Osteoblast (primary cell): ENCODE data around the gene C1R. TPM values are rescaled to one million over a fixed set of nuclear protein-coding genes. Genes with fewer than 3 reads are reported as not detected.

Source experiments
- DNase-seq: peaks from one replicate; pipeline ENCODE4 v3.0.0; 2011; ENCODE audit warnings: low spot score, mixed read lengths; ENCODE audit not compliant: insufficient read length; ENCODE audit errors: missing footprints
- H2AFZ ChIP-seq: 2 replicates; pipeline ENCODE4 v1.6.0; 2011; ENCODE audit warnings: mild to moderate bottlenecking, low read length
- H3K27ac ChIP-seq: 2 replicates; pipeline ENCODE4 v1.5.1; 2011; ENCODE audit warnings: mild to moderate bottlenecking, low read depth, low read length, moderate library complexity
- H3K27me3 ChIP-seq: 2 replicates; pipeline ENCODE4 v1.6.0; 2012; ENCODE audit warnings: mild to moderate bottlenecking, control low read depth, inconsistent platforms, low read length, moderate library complexity; ENCODE audit not compliant: insufficient read depth
- H3K36me3 ChIP-seq: 2 replicates; pipeline ENCODE4 v1.5.1; 2011; ENCODE audit warnings: mild to moderate bottlenecking, low read length, control low read depth, moderate library complexity; ENCODE audit not compliant: insufficient read depth
- H3K4me1 ChIP-seq: 2 replicates; pipeline ENCODE4 v1.5.1; 2011; ENCODE audit warnings: mild to moderate bottlenecking, low read length, control low read depth, moderate library complexity; ENCODE audit not compliant: insufficient read depth
- H3K4me2 ChIP-seq: 2 replicates; pipeline ENCODE4 v1.6.0; 2011; ENCODE audit warnings: mild to moderate bottlenecking, low read length; ENCODE audit not compliant: insufficient read depth
- H3K4me3 ChIP-seq: fragments of 200-600 bp; sonication (generic); 3 replicates; pipeline ENCODE4 v1.5.1; 2012; ENCODE audit warnings: mild to moderate bottlenecking, low read length, inconsistent platforms; ENCODE audit not compliant: insufficient read depth
- H3K79me2 ChIP-seq: 2 replicates; pipeline ENCODE4 v1.6.0; 2012; ENCODE audit warnings: mild to moderate bottlenecking, low read length, control low read depth, inconsistent platforms; ENCODE audit not compliant: insufficient read depth
- H3K9me3 ChIP-seq: 2 replicates; pipeline ENCODE4 v1.5.1; 2011; ENCODE audit warnings: low read depth, low read length, control low read depth
- H4K20me1 ChIP-seq: 2 replicates; pipeline ENCODE4 v1.6.0; 2012; ENCODE audit warnings: mild to moderate bottlenecking, low read length, control low read depth; ENCODE audit not compliant: insufficient read depth
- CTCF ChIP-seq: IDR thresholded peaks from 2 replicates; pipeline ENCODE4 v1.5.1; 2011; ENCODE audit warnings: mild to moderate bottlenecking, low read depth, low read length, moderate library complexity; ENCODE audit errors: extremely low read depth
- total RNA-seq: library from RNA; depleted of rRNA; stranded (reverse); fragments of >200 nt; gene quantifications from 2 replicates; pipeline ENCODE4 v1.2.3, GENCODE V29; 2012

C1R gene
- total RNA-seq, 1 donor = 330 TPM

DNA sequence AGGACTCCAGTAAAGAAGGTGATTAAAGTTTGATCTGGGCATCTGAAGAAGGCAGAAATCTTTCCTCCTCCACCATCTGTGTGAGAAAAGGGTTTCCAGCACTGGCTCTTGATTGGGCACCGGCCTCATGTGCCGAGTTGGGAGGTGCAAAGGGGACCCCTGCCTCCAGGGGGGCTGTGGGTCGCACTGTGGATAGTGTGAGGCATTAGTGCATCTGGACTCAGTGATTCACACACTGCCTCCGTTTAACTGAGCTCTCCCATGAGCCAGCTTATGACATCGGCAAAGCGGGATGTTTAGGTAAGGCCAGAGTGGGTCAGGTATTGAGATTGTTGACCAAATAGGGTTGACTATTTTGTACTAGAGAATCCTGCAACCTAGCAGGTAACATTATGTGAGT lies 22.9 kb downstream of the C1R start:
- no peaks in the 10 kb centered on the region for H3K79me2 ChIP-seq
- no peak overlapping the region for H2AFZ ChIP-seq
- no peaks in the 10 kb centered on the region for H4K20me1 ChIP-seq
- peaks cover 17% of the 10 kb centered on the region for H3K4me1 ChIP-seq
- no peak for TF ChIP-seq CTCF
- no peak overlapping the region for H3K4me2 ChIP-seq
- H3K27ac ChIP-seq = no peak overlapping the region
- no peaks in the 10 kb centered on the region for H3K9me3 ChIP-seq
- DNase-seq = no peak
- H3K27me3 ChIP-seq = no peaks in the 10 kb centered on the region
- peaks cover 15% of the 10 kb centered on the region for H3K36me3 ChIP-seq
- no peak overlapping the region for H3K4me3 ChIP-seq

DNA sequence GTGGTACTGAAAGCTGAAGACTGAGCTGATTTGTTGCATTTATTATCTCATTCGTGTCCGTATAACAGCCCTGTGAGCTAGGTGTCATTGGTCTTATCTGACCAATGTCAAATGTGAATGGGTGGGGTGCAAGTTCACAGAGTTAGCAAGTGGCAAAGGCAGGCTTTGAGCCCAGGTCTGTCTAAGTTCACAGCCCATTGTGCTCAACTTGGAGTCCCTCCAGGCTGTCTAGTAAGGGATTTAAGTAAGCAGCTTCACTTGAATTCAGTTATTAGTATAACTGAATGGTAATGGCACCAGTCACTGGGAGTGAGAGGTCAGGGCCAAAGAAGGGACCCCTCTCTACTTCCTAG lies 23.3 kb downstream of the C1R start:
- H3K36me3 ChIP-seq = peaks cover 15% of the 10 kb centered on the region
- peak overlapping the region; percentile 2 for H3K4me2 ChIP-seq
- TF ChIP-seq CTCF = no peak
- no peaks in the 10 kb centered on the region for H3K9me3 ChIP-seq
- H4K20me1 ChIP-seq = no peaks in the 10 kb centered on the region
- H3K4me3 ChIP-seq = no peak overlapping the region
- no peaks in the 10 kb centered on the region for H3K79me2 ChIP-seq
- H3K4me1 ChIP-seq = peaks cover 21% of the 10 kb centered on the region
- DNase-seq = no peak
- no peak overlapping the region for H3K27ac ChIP-seq
- H3K27me3 ChIP-seq = no peaks in the 10 kb centered on the region
- no peak overlapping the region for H2AFZ ChIP-seq

DNA sequence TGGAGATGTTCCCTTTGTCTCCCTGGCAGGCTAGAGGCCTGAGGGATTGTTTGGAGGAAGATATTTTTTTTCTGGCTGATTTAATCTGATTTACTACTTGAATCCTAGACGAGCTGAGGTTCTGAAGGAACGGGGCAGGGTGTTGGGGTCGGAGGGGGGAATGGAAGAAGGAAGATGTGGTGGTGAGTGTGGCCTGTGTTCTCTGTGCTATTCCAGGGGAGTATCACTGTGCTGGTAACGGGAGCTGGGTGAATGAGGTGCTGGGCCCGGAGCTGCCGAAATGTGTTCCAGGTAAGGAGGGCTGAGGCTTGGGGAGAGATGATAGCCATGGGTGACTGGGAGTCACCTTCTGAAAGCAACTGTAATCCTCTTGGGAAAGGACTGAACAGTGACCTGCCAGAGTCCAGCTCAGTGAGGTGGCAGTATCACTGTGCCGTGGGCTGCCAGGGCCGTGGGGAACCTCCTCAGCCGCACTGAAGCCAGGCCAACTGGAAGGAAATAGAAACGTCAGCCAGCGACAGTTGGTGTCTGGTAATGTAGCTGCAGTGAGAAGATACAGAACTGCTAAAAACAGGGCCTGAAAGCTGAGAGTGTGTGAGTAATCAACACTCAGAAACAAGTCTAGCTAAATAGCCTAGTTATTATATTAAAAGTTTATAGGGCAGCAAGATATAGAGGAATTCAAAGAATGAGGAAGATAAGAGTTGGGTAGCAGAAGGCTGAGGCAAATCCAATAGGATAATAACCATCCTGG lies 23.8 kb downstream of the C1R start:
- no peak overlapping the region for H3K4me3 ChIP-seq
- no peak for DNase-seq
- no peaks in the 10 kb centered on the region for H4K20me1 ChIP-seq
- no peak overlapping the region for H2AFZ ChIP-seq
- no peaks in the 10 kb centered on the region for H3K9me3 ChIP-seq
- H3K27me3 ChIP-seq = no peaks in the 10 kb centered on the region
- H3K79me2 ChIP-seq = no peaks in the 10 kb centered on the region
- TF ChIP-seq CTCF = no peak
- peaks cover 15% of the 10 kb centered on the region for H3K36me3 ChIP-seq
- peaks cover 23% of the 10 kb centered on the region for H3K4me1 ChIP-seq
- no peak overlapping the region for H3K27ac ChIP-seq
- peak overlapping the region; percentile 2 for H3K4me2 ChIP-seq

DNA sequence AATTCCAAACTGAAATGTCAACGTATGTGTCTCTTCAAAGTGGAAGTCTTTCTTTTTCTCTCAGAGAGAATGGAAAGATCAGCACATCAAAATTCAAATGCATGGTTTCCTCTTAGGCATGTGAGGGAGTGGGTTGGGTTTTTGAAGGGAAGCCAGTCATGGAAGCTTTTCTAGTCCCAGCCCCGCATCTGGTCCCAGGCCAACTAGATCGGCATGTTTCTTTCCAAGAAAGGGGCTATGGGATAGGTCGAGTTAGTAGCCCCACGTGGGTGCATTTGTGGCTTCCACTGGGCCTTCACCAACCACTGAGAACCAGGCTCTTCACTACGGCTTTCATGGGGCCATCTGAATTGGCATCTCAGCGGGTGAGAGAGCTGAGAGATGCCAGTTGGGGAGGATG lies 25.1 kb downstream of the C1R start:
- Histone ChIP-seq H3K27me3 (no peaks in the 10 kb centered on the region), H3K4me2 (no peak overlapping the region)

More for the DNA sequence above, 25.1 kb downstream of the C1R start:
- Histone ChIP-seq H3K9me3 (no peaks in the 10 kb centered on the region), H3K79me2 (no peaks in the 10 kb centered on the region), H3K4me3 (no peak overlapping the region), H2AFZ (no peak overlapping the region), H3K27ac (no peak overlapping the region), H4K20me1 (no peaks in the 10 kb centered on the region), H3K4me1 (peaks cover 23% of the 10 kb centered on the region), H3K36me3 (peaks cover 15% of the 10 kb centered on the region)
- no peak for DNase-seq
- TF ChIP-seq CTCF = no peak
